SU-DHL-6 (cell line): ENCODE data around the gene ARHGEF11.

ENCODE experiments used
- H2AFZ ChIP-seq: fragments of 200-600 bp; sonication (generic); 2 replicates; pipeline ENCODE4 v1.6.1; 2014; ENCODE audit warnings: low read depth, mild to moderate bottlenecking, moderate library complexity, mixed read lengths, antibody characterized with exemption, low read length; ENCODE audit not compliant: severe bottlenecking
- H3F3A ChIP-seq: fragments of 200-600 bp; shearing (Covaris generic); 2 replicates; pipeline ENCODE4 v1.6.0; 2016; ENCODE audit warnings: antibody characterized with exemption, mild to moderate bottlenecking; ENCODE audit not compliant: insufficient read depth
- H3K27ac ChIP-seq: fragments of 200-600 bp; sonication (generic); 2 replicates; pipeline ENCODE4 v1.5.1; 2016; ENCODE audit warnings: low read depth, mild to moderate bottlenecking, low read length, moderate library complexity, mixed read lengths
- H3K27me3 ChIP-seq: fragments of 200-600 bp; sonication (generic), shearing (Covaris generic); 2 replicates; pipeline ENCODE4 v1.6.0; 2014; ENCODE audit warnings: mild to moderate bottlenecking, low read length
- H3K36me3 ChIP-seq: fragments of 200-600 bp; sonication (generic); 2 replicates; pipeline ENCODE4 v1.6.1; 2014; ENCODE audit warnings: mild to moderate bottlenecking, low read length, mixed read lengths
- H3K4me2 ChIP-seq: fragments of 300-600, 200-600 bp; shearing (Covaris generic), sonication (generic); 2 replicates; pipeline ENCODE4 v1.6.0; 2014; ENCODE audit warnings: low read length, low read depth, mild to moderate bottlenecking; ENCODE audit not compliant: poor library complexity, severe bottlenecking
- H3K4me3 ChIP-seq: fragments of 200-600 bp; sonication (generic); 2 replicates; pipeline ENCODE4 v1.5.1; 2014; ENCODE audit warnings: antibody characterized with exemption, low read length, mild to moderate bottlenecking, mixed read lengths; ENCODE audit not compliant: insufficient read depth, poor library complexity, severe bottlenecking
- H3K79me2 ChIP-seq: fragments of 200-600 bp; sonication (generic); 2 replicates; pipeline ENCODE4 v1.6.1; 2014; ENCODE audit warnings: mild to moderate bottlenecking, low read length, moderate library complexity; ENCODE audit not compliant: insufficient read depth
- H3K9ac ChIP-seq: fragments of 200-600 bp; sonication (generic); 2 replicates; pipeline ENCODE4 v1.7.0; 2014; ENCODE audit warnings: mild to moderate bottlenecking, low read length
- H3K9me2 ChIP-seq: fragments of 200-600 bp; sonication (generic); replicated peaks from 2 replicates; pipeline ENCODE4 v1.6.1; 2014; ENCODE audit warnings: low read length; ENCODE audit not compliant: insufficient read depth
- H3K9me3 ChIP-seq: fragments of 200-600 bp; sonication (generic); 2 replicates; pipeline ENCODE4 v1.6.1; 2014; ENCODE audit warnings: low read length, mixed read lengths; ENCODE audit not compliant: insufficient read depth
- H4K20me1 ChIP-seq: fragments of 200-600 bp; sonication (generic); 2 replicates; pipeline ENCODE4 v1.6.1; 2014; ENCODE audit warnings: low read depth, mild to moderate bottlenecking, antibody characterized with exemption, low read length, moderate library complexity, mixed read lengths
- CTCF ChIP-seq: fragments of 200-600 bp; sonication (generic); IDR thresholded peaks from one replicate; pipeline ENCODE4 v1.5.1; 2017; ENCODE audit warnings: antibody characterized with exemption, mild to moderate bottlenecking, low read length, moderate library complexity; ENCODE audit not compliant: insufficient read depth, poor library complexity, severe bottlenecking
- EZH2phosphoT487 ChIP-seq: fragments of 200-600 bp; sonication (generic), shearing (Covaris generic); conservative IDR thresholded peaks from 2 replicates; pipeline ENCODE4 v1.6.1; 2018; ENCODE audit warnings: mild to moderate bottlenecking, antibody characterized with exemption, low read length, moderate library complexity, mixed read lengths

The ARHGEF11 gene

GRCh38 chr1:156945881-156946661 is 99.5 kb downstream of the ARHGEF11 start:
- H4K20me1 ChIP-seq = no peaks in the 10 kb centered on the region
- H3K9me3 ChIP-seq = no peaks in the 10 kb centered on the region
- no peaks in the 10 kb centered on the region for H3F3A ChIP-seq
- no peak overlapping the region for H3K4me2 ChIP-seq
- H3K79me2 ChIP-seq = no peaks in the 10 kb centered on the region
- H3K9ac ChIP-seq = no peak overlapping the region
- no peaks in the 10 kb centered on the region for H3K27me3 ChIP-seq
- no peak for TF ChIP-seq CTCF
- no peak for TF ChIP-seq EZH2phosphoT487
- H3K36me3 ChIP-seq = no peaks in the 10 kb centered on the region
- no peak overlapping the region for H2AFZ ChIP-seq
- H3K4me3 ChIP-seq = no peak overlapping the region
- H3K9me2 ChIP-seq = no peaks in the 10 kb centered on the region
- no peak overlapping the region for H3K27ac ChIP-seq

GRCh38 chr1:156944848-156945247 is 100.7 kb downstream of the ARHGEF11 start:
- no peaks in the 10 kb centered on the region for H4K20me1 ChIP-seq
- no peaks in the 10 kb centered on the region for H3K27me3 ChIP-seq
- no peaks in the 10 kb centered on the region for H3K9me2 ChIP-seq
- no peak overlapping the region for H3K4me3 ChIP-seq
- H3F3A ChIP-seq = no peaks in the 10 kb centered on the region
- no peak overlapping the region for H3K4me2 ChIP-seq
- no peak overlapping the region for H2AFZ ChIP-seq
- no peaks in the 10 kb centered on the region for H3K9me3 ChIP-seq
- no peaks in the 10 kb centered on the region for H3K79me2 ChIP-seq
- H3K36me3 ChIP-seq = no peaks in the 10 kb centered on the region
- H3K9ac ChIP-seq = no peak overlapping the region
- no peak overlapping the region for H3K27ac ChIP-seq
- TF ChIP-seq EZH2phosphoT487 (no peak), CTCF (no peak)

- H3K9ac ChIP-seq = no peak overlapping the region
- H3K27me3 ChIP-seq = no peaks in the 10 kb centered on the region
- H3K9me2 ChIP-seq = no peaks in the 10 kb centered on the region
- H4K20me1 ChIP-seq = no peaks in the 10 kb centered on the region
- no peaks in the 10 kb centered on the region for H3K36me3 ChIP-seq
- H2AFZ ChIP-seq = no peak overlapping the region
- no peaks in the 10 kb centered on the region for H3K9me3 ChIP-seq
- no peak overlapping the region for H3K4me3 ChIP-seq
- H3K27ac ChIP-seq = no peak overlapping the region
- H3K4me2 ChIP-seq = no peak overlapping the region
- TF ChIP-seq CTCF = no peak
- TF ChIP-seq EZH2phosphoT487 = no peak
- H3K79me2 ChIP-seq = no peaks in the 10 kb centered on the region
- no peaks in the 10 kb centered on the region for H3F3A ChIP-seq
Observed at GRCh38 chr1:156944268-156944667, 101.3 kb downstream of the ARHGEF11 start.
